ENCODE data around the gene S100A9. TPM values are rescaled to one million over a fixed set of nuclear protein-coding genes. Genes with fewer than 3 reads are reported as not detected.

Gene S100A9
- polyA plus RNA-seq, 3 donors, result 20,498 to 43,602 (median 40,800) TPM

- H4K20me1 ChIP-seq (ENCODE audit: insufficient read depth, low read length), result no peaks in the 10 kb centered on the region
- intact Hi-C loops (cut with micrococcal nuclease), result no loop called here
- no peaks in the 10 kb centered on the region for H3K9me3 ChIP-seq (replicated peaks in 1 of 2; ENCODE audit: control insufficient read depth in 1 of 2, insufficient read depth in 1 of 2, low read length in 2 of 2)
- no peaks in the 10 kb centered on the region for H3K79me2 ChIP-seq (ENCODE audit: insufficient read depth, low read length)
- no peak for DNase-seq
- Mint-ChIP-seq H3K27me3 (ENCODE audit: low read depth in 3 of 3) (peaks cover 1 to 7% (median 6%) of the 10 kb centered on the region in 3 donors), H3K4me1 (peaks cover 2% of the 10 kb centered on the region), H3K4me3 (no peak overlapping the region), H3K27ac (no peak overlapping the region), H3K9me3 (peaks cover 0 to 11% (median 2%) of the 10 kb centered on the region in 7 donors), H3K36me3 (no peaks in the 10 kb centered on the region)
- no peak overlapping the region for H2AFZ ChIP-seq (ENCODE audit: insufficient read depth, low read depth, low read length, poor library complexity, severe bottlenecking)
- TF ChIP-seq, protein P1, sequence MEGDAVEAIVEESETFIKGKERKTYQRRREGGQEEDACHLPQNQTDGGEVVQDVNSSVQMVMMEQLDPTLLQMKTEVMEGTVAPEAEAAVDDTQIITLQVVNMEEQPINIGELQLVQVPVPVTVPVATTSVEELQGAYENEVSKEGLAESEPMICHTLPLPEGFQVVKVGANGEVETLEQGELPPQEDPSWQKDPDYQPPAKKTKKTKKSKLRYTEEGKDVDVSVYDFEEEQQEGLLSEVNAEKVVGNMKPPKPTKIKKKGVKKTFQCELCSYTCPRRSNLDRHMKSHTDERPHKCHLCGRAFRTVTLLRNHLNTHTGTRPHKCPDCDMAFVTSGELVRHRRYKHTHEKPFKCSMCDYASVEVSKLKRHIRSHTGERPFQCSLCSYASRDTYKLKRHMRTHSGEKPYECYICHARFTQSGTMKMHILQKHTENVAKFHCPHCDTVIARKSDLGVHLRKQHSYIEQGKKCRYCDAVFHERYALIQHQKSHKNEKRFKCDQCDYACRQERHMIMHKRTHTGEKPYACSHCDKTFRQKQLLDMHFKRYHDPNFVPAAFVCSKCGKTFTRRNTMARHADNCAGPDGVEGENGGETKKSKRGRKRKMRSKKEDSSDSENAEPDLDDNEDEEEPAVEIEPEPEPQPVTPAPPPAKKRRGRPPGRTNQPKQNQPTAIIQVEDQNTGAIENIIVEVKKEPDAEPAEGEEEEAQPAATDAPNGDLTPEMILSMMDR (IDR thresholded peaks at IDR 0.05), result no peak
- H3K4me2 ChIP-seq (replicated peaks; ENCODE audit: extremely low read depth, low read length, poor library complexity, severe bottlenecking), result no peak overlapping the region
- H3K27me3 ChIP-seq (ENCODE audit: control insufficient read depth in 2 of 2, insufficient read depth in 2 of 2, low read length in 2 of 2), result no peaks in the 10 kb centered on the region
- H3K4me1 ChIP-seq (ENCODE audit: control insufficient read depth in 1 of 2, insufficient read depth in 2 of 2, low read length in 2 of 2), result no peaks in the 10 kb centered on the region
- no peaks in the 10 kb centered on the region for H3K36me3 ChIP-seq (replicated peaks in 1 of 2; ENCODE audit: control insufficient read depth in 1 of 2, insufficient read depth in 2 of 2, low read length in 2 of 2)
- H3K4me3 ChIP-seq (replicated peaks in 1 of 3; ENCODE audit: low read depth in 2 of 3, low read length in 3 of 3), result no peak overlapping the region
- H3K9ac ChIP-seq (ENCODE audit: insufficient read depth, low read length, poor library complexity, severe bottlenecking), result no peak overlapping the region
- H3K27ac ChIP-seq (ENCODE audit: low read depth in 1 of 2, low read length in 2 of 2), result no peak overlapping the region
These were observed 21.0 kb upstream of the S100A9 start for GRCh38 chr1:153336650-153337049.

DNA sequence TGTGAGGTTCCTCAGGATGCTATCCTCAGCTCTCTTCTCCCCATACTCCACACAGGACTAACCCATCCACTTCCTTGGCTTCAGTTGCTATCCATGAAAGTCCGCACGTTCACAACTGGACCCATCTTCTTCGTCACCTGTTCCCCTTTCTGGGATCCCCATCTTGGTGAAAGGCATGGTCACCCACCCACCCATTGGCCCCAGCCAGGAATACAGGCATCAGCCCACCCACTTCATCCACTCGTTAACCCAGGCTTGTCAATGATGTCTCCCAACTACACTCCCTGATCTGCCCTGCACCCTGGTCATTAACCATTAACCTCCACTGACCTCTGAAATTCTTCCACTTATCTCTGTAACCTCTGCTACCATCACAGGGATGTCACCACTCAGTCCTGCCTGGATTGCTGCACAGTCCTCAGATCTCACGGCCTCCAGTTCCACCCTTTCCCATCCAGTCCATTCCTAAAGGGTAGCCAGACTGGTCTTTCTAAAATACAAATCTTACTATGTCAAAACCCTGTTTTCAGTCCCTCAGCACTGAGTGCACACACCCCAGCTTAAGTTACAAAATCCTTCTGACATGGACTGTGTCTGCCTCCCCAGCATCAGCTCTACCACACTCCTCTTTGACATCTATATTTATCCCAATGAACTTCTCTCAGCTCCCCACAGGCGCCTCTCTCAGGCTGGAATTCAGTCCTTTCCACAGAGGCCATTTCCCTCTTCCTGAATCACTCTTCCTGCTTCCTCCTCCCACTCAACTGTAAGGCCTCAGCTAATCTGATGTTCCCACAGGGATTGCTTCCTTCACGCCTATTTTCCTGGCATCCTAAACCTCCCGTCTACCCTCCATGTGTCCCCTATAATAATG is 19.4 kb upstream of the S100A9 start:
- H3K4me2 ChIP-seq (replicated peaks; ENCODE audit: extremely low read depth, low read length, poor library complexity, severe bottlenecking), result no peak overlapping the region
- no peaks in the 10 kb centered on the region for H4K20me1 ChIP-seq (ENCODE audit: insufficient read depth, low read length)
- H3K79me2 ChIP-seq (ENCODE audit: insufficient read depth, low read length), result no peaks in the 10 kb centered on the region
- no peaks in the 10 kb centered on the region for H3K27me3 ChIP-seq (ENCODE audit: control insufficient read depth in 2 of 2, insufficient read depth in 2 of 2, low read length in 2 of 2)
- Mint-ChIP-seq H3K4me1 (peaks cover 16% of the 10 kb centered on the region), H3K4me3 (no peak overlapping the region), H3K27me3 (ENCODE audit: low read depth in 3 of 3) (peaks cover 3 to 7% (median 6%) of the 10 kb centered on the region in 3 donors), H3K36me3 (no peaks in the 10 kb centered on the region), H3K9me3 (peaks cover 0 to 3% (median 0%) of the 10 kb centered on the region in 7 donors), H3K27ac (peak overlapping the region in 1 of 7 donors; percentile 22)
- H3K27ac ChIP-seq (ENCODE audit: low read depth in 1 of 2, low read length in 2 of 2), result no peak overlapping the region
- TF ChIP-seq, protein P1 (IDR thresholded peaks at IDR 0.05), result no peak
- intact Hi-C loops (cut with micrococcal nuclease), result no loop called here
- no peaks in the 10 kb centered on the region for H3K9me3 ChIP-seq (replicated peaks in 1 of 2; ENCODE audit: control insufficient read depth in 1 of 2, insufficient read depth in 1 of 2, low read length in 2 of 2)
- no peak overlapping the region for H2AFZ ChIP-seq (ENCODE audit: insufficient read depth, low read depth, low read length, poor library complexity, severe bottlenecking)
- H3K9ac ChIP-seq (ENCODE audit: insufficient read depth, low read length, poor library complexity, severe bottlenecking), result no peak overlapping the region
- H3K4me3 ChIP-seq (replicated peaks in 1 of 3; ENCODE audit: low read depth in 2 of 3, low read length in 3 of 3), result no peak overlapping the region
- WGBS (ENCODE audit: insufficient coverage), result 94% methylated on average over 8 of the region's 8 CpGs
- no peaks in the 10 kb centered on the region for H3K36me3 ChIP-seq (replicated peaks in 1 of 2; ENCODE audit: control insufficient read depth in 1 of 2, insufficient read depth in 2 of 2, low read length in 2 of 2)
- no peak for DNase-seq
- H3K4me1 ChIP-seq (ENCODE audit: control insufficient read depth in 1 of 2, insufficient read depth in 2 of 2, low read length in 2 of 2), result no peaks in the 10 kb centered on the region
